ENCODE results near the gene ITFG2. TPM values are rescaled to one million over a fixed set of nuclear protein-coding genes. Genes with fewer than 3 reads are reported as not detected.
A peak's percentile ranks its signal among the peaks of the same experiment; 100 is the strongest.
"Not testable (repeated sequence)": the region's sequence is repeated elsewhere in the genome, so short reads cannot be mapped to it uniquely, and the experiment has no call there.

The ITFG2 gene
- total RNA-seq (10 to 100 TPM; 36.9 to 39.3 TPM), polyA plus RNA-seq (53.3 TPM)

GRCh38 chr12:2812290-2813213, at the start of gene ITFG2:
Gene ITFG2 (plus strand): TSS chr12:2812668. CDS start chr12:2812761, 93 bp downstream.
- H3K4me3 ChIP-seq (ENCODE audit: low read length): peak within 1 kb of the TSS; percentile 87
- H3K27me3 ChIP-seq (ENCODE audit: insufficient read depth, low read length, poor library complexity, severe bottlenecking): no peaks in the 10 kb centered on the region
- H3K27ac ChIP-seq (ENCODE audit: low read depth, low read length): peak within 1 kb of the TSS; percentile 91
- Mint-ChIP-seq H3K4me3 (peak within 1 kb of the TSS; percentile 98 to 100 (median 100)), H3K4me1 (peaks cover 37 to 46% (median 45%) of the 10 kb centered on the region in 3 donors), H3K36me3 (peaks cover 0 to 29% (median 2%) of the 10 kb centered on the region in 3 donors), H3K9me3 (no peaks in the 10 kb centered on the region), H3K27me3 (peaks cover 0 to 2% of the 10 kb centered on the region in 2 donors), H3K27ac (peak within 1 kb of the TSS; percentile 97 to 100 (median 100))
- POLR2A ChIA-PET: interaction anchor here (0.6 to 1.7 kb wide), 3 partner anchors 17 to 64 kb away, joined by 3 to 22 read pairs (median 3); partner anchors contain the start of genes FKBP4, FOXM1 and RHNO1
- peak; percentile 94 to 98 (median 96) for DNase-seq
- peaks cover 28% of the 10 kb centered on the region for H3K4me1 ChIP-seq (ENCODE audit: insufficient read depth, low read length)
- CTCF ChIA-PET: interaction anchor here (1.0 to 3.5 kb wide), 5 partner anchors 9 to 130 kb away, joined by 3 to 15 read pairs (median 3); partner anchors contain the start of gene FKBP4
- H3K9me3 ChIP-seq (ENCODE audit: low read length): no peaks in the 10 kb centered on the region
- H3K36me3 ChIP-seq (ENCODE audit: insufficient read depth, low read length): peaks cover 6% of the 10 kb centered on the region

- no peaks in the 10 kb centered on the region for H3K4me1 ChIP-seq (ENCODE audit: insufficient read depth, low read length)
- DNase-seq: no peak
- H3K36me3 ChIP-seq (ENCODE audit: insufficient read depth, low read length): no peaks in the 10 kb centered on the region
- Mint-ChIP-seq H3K27me3 (peaks cover 2 to 4% of the 10 kb centered on the region in 2 donors), H3K36me3 (peaks cover 0 to 2% (median 1%) of the 10 kb centered on the region in 3 donors), H3K27ac (no peak overlapping the region), H3K4me1 (peaks cover 0 to 2% (median 0%) of the 10 kb centered on the region in 3 donors), H3K9me3 (no peaks in the 10 kb centered on the region), H3K4me3 (no peak overlapping the region)
- ChIA-PET POLR2A (no interaction called here), CTCF (no interaction called here)
- H3K9me3 ChIP-seq (ENCODE audit: low read length): no peaks in the 10 kb centered on the region
- no peak overlapping the region for H3K27ac ChIP-seq (ENCODE audit: low read depth, low read length)
- no peaks in the 10 kb centered on the region for H3K27me3 ChIP-seq (ENCODE audit: insufficient read depth, low read length, poor library complexity, severe bottlenecking)
- H3K4me3 ChIP-seq (ENCODE audit: low read length): no peak overlapping the region
Measured at GRCh38 chr12:2764398-2764797, 48.1 kb upstream of the ITFG2 start.

GRCh38 chr12:2765052-2765451, 47.4 kb upstream of the ITFG2 start:
- POLR2A ChIA-PET: no interaction called here
- Mint-ChIP-seq H3K9me3 (no peaks in the 10 kb centered on the region), H3K27me3 (peaks cover 2 to 3% of the 10 kb centered on the region in 2 donors), H3K27ac (peak overlapping the region in 1 of 8 donors; percentile 48), H3K36me3 (peaks cover 0 to 2% (median 1%) of the 10 kb centered on the region in 3 donors), H3K4me3 (no peak overlapping the region), H3K4me1 (peaks cover 0 to 2% (median 0%) of the 10 kb centered on the region in 3 donors)
- Histone ChIP-seq H3K4me3 (ENCODE audit: low read length) (no peak overlapping the region), H3K9me3 (ENCODE audit: low read length) (no peaks in the 10 kb centered on the region), H3K4me1 (ENCODE audit: insufficient read depth, low read length) (no peaks in the 10 kb centered on the region), H3K27me3 (ENCODE audit: insufficient read depth, low read length, poor library complexity, severe bottlenecking) (no peaks in the 10 kb centered on the region), H3K27ac (ENCODE audit: low read depth, low read length) (no peak overlapping the region), H3K36me3 (ENCODE audit: insufficient read depth, low read length) (no peaks in the 10 kb centered on the region)
- CTCF ChIA-PET: no interaction called here
- no peak for DNase-seq

DNA sequence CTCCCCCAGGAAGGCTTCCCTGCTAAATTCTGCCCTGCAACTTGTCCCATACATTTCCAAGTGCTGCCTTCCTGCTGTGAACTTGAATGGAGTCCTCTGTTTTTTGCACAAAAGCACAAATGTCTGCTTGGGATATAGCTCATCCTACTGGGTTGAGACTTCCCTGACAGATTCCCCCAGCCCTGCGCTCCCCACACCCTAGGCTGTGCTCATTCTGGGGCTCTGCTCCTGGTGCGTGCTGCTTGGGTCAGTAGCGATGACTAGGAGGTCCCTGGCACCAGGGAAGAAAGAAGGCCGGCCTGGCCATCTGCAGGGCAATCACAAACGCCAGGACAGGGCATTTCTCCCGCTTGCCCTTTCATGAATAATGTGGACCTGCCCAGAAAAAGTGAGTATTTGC, 46.9 kb upstream of the ITFG2 start:
- Mint-ChIP-seq H3K27me3 (peaks cover 0 to 2% of the 10 kb centered on the region in 2 donors), H3K4me3 (no peak overlapping the region), H3K27ac (no peak overlapping the region), H3K4me1 (peaks cover 0 to 2% (median 0%) of the 10 kb centered on the region in 3 donors), H3K36me3 (peaks cover 1 to 2% (median 2%) of the 10 kb centered on the region in 3 donors), H3K9me3 (no peaks in the 10 kb centered on the region)
- H3K4me3 ChIP-seq (ENCODE audit: low read length): no peak overlapping the region
- no peak overlapping the region for H3K27ac ChIP-seq (ENCODE audit: low read depth, low read length)
- DNase-seq: no peak
- ChIA-PET CTCF (no interaction called here), POLR2A (no interaction called here)
- H3K27me3 ChIP-seq (ENCODE audit: insufficient read depth, low read length, poor library complexity, severe bottlenecking): no peaks in the 10 kb centered on the region
- no peaks in the 10 kb centered on the region for H3K4me1 ChIP-seq (ENCODE audit: insufficient read depth, low read length)
- no peaks in the 10 kb centered on the region for H3K9me3 ChIP-seq (ENCODE audit: low read length)
- no peaks in the 10 kb centered on the region for H3K36me3 ChIP-seq (ENCODE audit: insufficient read depth, low read length)

GRCh38 chr12:2768224-2768961, 44.1 kb upstream of the ITFG2 start:
- H3K4me3 Mint-ChIP-seq: no peak overlapping the region
- Histone ChIP-seq H3K36me3 (ENCODE audit: insufficient read depth, low read length) (no peaks in the 10 kb centered on the region), H3K9me3 (ENCODE audit: low read length) (no peaks in the 10 kb centered on the region), H3K4me1 (ENCODE audit: insufficient read depth, low read length) (no peaks in the 10 kb centered on the region), H3K27me3 (ENCODE audit: insufficient read depth, low read length, poor library complexity, severe bottlenecking) (no peaks in the 10 kb centered on the region), H3K27ac (ENCODE audit: low read depth, low read length) (no peak overlapping the region), H3K4me3 (ENCODE audit: low read length) (no peak overlapping the region)
- DNase-seq: no peak
- H3K9me3 Mint-ChIP-seq: no peaks in the 10 kb centered on the region
- H3K36me3 Mint-ChIP-seq: peaks cover 0 to 4% (median 0%) of the 10 kb centered on the region in 3 donors
- peaks cover 0 to 2% (median 0%) of the 10 kb centered on the region in 3 donors for H3K4me1 Mint-ChIP-seq
- POLR2A ChIA-PET: no interaction called here
- CTCF ChIA-PET: interaction anchor here (1.0 kb wide), 1 partner anchor 83 kb away, joined by 3 read pairs; no protein-coding TSS in a partner anchor
- H3K27ac Mint-ChIP-seq: peak overlapping the region in 1 of 8 donors; percentile 80
- H3K27me3 Mint-ChIP-seq: peaks cover 0 to 2% of the 10 kb centered on the region in 2 donors

DNA sequence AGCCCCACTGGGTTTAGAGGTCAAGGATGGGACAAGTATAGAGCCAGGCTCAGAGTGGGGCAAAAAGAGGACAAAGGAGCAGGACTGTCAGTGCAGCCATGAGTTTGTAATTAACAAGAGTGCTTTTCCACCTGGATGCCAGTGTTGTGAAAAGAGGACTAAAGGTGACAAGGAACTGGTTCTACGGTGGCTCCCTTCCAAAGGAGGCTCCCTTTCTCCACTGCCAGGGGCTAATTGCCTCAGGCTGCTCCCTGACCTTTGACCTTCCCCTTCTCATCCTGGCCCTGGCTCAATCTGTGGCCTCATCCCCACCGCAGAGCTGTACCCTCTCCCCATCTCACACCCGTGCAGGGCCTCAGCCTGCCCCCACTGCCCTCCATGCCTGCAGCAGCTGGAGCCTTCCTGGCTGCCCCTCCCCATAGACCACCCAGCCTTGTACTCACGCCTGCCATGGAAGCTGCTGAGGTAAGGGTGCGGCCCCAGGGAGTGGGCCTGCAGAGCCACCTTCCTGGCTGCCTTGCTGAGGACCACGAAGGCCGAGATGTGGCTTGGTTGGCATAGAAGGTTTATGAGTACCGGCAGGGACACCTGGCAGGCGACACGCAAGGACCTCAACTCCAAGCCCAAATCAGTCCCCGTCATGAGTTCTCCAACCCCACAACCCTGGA, 42.5 kb upstream of the ITFG2 start:
- Mint-ChIP-seq H3K4me3 (no peak overlapping the region), H3K9me3 (no peaks in the 10 kb centered on the region), H3K27me3 (peaks cover 0 to 2% of the 10 kb centered on the region in 2 donors), H3K36me3 (peaks cover 0 to 4% (median 0%) of the 10 kb centered on the region in 3 donors), H3K4me1 (peaks cover 0 to 2% (median 0%) of the 10 kb centered on the region in 3 donors), H3K27ac (no peak overlapping the region)
- Histone ChIP-seq H3K4me3 (ENCODE audit: low read length) (no peak overlapping the region), H3K27me3 (ENCODE audit: insufficient read depth, low read length, poor library complexity, severe bottlenecking) (no peaks in the 10 kb centered on the region), H3K36me3 (ENCODE audit: insufficient read depth, low read length) (no peaks in the 10 kb centered on the region), H3K4me1 (ENCODE audit: insufficient read depth, low read length) (no peaks in the 10 kb centered on the region), H3K9me3 (ENCODE audit: low read length) (no peaks in the 10 kb centered on the region), H3K27ac (ENCODE audit: low read depth, low read length) (no peak overlapping the region)
- ChIA-PET CTCF (interaction anchor here (1.0 kb wide), 1 partner anchor 85 kb away, joined by 3 read pairs; no protein-coding TSS in a partner anchor), POLR2A (no interaction called here)
- DNase-seq: no peak

- H3K4me1 Mint-ChIP-seq; H3K9me3 ChIP-seq (ENCODE audit: low read length); DNase-seq; H3K4me3 Mint-ChIP-seq; H3K36me3 Mint-ChIP-seq; H3K27me3 ChIP-seq (ENCODE audit: insufficient read depth, low read length, poor library complexity, severe bottlenecking); H3K9me3 Mint-ChIP-seq; H3K4me1 ChIP-seq (ENCODE audit: insufficient read depth, low read length); H3K27ac Mint-ChIP-seq; CTCF ChIA-PET; H3K36me3 ChIP-seq (ENCODE audit: insufficient read depth, low read length); H3K4me3 ChIP-seq (ENCODE audit: low read length); H3K27ac ChIP-seq (ENCODE audit: low read depth, low read length); POLR2A ChIA-PET; H3K27me3 Mint-ChIP-seq: not testable (repeated sequence)
Measured at GRCh38 chr12:2770544-2770943, 41.9 kb upstream of the ITFG2 start.

All from CD8-positive, alpha-beta memory T cell (primary cell).